Stromal cell of bone marrow (primary cell): ENCODE measurements around the gene NECTIN1.
A peak's percentile ranks its signal among the peaks of the same experiment; 100 is the strongest.

ENCODE experiments used
- DNase-seq: peaks from one replicate; pipeline ENCODE4 v3.0.0-alpha.2; 2012; ENCODE audit warnings: low read depth

Gene NECTIN1

DNA sequence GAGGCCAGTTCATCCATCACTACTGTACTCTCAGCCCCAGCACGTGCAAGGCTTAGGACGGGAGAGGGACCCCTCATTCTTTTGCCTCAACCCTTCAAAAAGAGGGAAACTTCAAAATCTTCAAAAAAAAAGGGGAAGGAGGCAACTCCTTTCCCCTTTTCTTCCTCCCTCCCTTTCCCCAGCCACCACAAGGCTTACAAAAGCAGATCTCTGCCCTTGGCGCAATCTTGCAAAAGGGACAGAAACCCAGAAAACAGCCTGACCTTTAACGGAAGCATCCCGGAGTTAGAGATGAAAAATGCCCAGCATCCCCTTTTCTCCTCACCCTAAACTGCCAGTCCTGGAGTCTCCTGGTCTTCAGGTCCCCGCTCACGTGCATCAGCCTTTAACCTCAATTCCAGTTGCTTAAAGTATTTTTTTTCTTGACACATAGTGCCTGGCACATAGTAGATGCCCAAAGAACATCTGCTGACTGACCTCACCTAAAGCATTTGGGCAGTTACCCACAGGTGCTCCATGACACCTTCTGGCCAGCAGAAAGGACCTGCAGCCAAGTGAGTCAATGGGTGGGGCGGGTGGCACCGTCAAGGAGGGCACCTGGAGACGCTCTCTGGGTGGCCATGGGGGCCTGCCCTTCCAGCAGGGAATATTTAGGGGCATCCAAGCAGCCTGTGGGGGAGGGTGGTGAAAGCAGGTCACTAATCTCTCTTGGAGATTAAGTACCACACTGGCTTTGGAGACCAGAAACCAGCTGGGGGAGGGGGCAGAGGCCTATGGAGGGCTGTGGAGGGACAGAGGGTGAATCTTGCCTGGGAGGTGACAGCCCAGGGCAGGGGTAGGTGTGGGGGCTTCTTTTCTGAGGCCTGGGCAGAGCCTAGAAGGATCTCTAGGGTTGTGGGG is 16.3 kb downstream of the NECTIN1 start:
- no peak for DNase-seq

- no peak for DNase-seq
Observed at GRCh38 chr11:119712006-119712405, 17.0 kb downstream of the NECTIN1 start.

GRCh38 chr11:119711476-119711875 is 17.5 kb downstream of the NECTIN1 start:
- no peak for DNase-seq

DNA sequence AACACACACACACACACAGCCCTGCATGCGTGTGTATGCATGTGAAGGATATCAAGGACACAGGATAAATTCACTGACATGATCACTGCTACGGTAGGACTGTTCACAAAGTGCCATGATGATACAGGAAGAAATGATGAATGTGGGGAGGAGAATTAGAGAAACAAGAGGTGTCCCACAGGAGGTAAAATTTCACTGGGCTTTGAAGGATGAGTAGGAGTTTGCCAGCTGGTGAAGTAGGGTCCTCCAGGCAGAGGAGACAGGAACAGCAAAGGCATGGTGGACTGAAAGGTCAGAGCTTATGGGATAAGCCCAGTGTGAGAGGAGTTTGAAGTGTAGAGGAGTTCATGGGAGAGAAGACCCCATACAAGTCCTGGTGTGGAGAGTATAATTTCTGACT is 18.6 kb downstream of the NECTIN1 start:
- DNase-seq, result no peak

GRCh38 chr11:119709638-119710346 is 19.2 kb downstream of the NECTIN1 start:
- peak; percentile 26 for DNase-seq

GRCh38 chr11:119709171-119709570 is 19.8 kb downstream of the NECTIN1 start:
- no peak for DNase-seq

DNA sequence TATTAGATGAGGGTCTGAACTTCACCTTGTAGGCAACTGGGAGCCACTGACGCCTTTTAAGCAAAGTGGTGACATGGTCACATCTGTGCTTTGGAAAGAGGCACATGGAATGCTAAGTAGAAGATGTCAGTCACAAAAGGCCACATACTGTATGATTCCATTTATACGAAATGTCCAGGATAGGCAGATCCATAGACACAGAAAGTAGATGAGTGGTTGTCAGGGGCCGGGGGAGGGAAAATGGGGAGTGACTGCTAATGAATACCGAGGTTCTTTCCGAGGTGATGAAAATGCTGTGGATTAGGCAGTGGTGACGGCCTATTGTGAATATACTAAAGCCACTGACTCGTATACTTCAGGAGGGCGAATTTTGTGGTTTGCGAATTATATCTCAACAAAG is 20.6 kb downstream of the NECTIN1 start:
- DNase-seq, result no peak

DNA sequence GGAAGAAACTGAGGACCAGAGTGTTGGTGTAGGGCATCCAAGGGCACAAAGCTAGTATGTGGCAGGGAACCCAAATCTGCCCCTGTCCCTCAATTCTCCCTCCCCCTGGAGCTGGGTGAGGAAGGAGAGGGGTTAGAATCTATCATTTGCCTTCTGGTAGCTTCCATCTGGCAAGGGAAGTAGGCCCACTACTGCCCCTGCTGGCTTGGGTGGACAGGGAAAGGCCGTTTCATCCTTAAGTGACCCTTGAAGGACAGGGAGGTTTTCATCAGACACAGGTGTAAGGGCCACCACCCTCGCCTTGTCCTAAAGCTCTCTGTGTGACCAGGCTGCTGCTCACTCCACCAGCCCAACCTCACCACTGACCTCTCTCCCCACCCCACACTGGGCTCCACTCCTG is 22.1 kb downstream of the NECTIN1 start:
- DNase-seq, result no peak

GRCh38 chr11:119706029-119706428 is 23.0 kb downstream of the NECTIN1 start:
- DNase-seq, result no peak

DNA sequence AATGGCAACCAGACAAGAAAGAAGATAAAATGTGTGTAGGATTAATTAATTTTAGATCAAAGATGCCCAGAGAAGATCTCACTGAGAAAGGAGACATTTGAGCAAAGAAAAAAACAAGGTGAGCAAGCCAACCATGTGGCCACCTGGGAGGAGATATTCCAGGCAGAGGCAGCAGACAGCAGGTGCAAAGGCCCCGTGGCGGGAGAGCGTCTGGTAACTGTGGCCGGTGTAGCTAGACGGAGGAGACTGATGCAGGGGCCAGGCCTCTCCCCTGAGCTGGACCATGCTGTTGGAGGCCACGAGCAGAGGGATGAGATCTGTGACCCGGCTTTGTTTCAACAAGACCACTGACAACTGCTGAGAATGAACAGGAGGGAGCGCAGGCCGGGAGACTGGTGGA is 23.6 kb downstream of the NECTIN1 start:
- no peak for DNase-seq

GRCh38 chr11:119704849-119705248 is 24.2 kb downstream of the NECTIN1 start:
- DNase-seq, result no peak

GRCh38 chr11:119701591-119702549 is 27.1 kb downstream of the NECTIN1 start:
- no peak for DNase-seq

- no peak for DNase-seq
Observed at GRCh38 chr11:119700536-119701346, 28.3 kb downstream of the NECTIN1 start.

GRCh38 chr11:119700030-119700429 is 29.0 kb downstream of the NECTIN1 start:
- DNase-seq, result no peak

GRCh38 chr11:119699227-119699626 is 29.8 kb downstream of the NECTIN1 start:
- peak; percentile 17 for DNase-seq

- no peak for DNase-seq
Observed at GRCh38 chr11:119697882-119698281, 31.1 kb downstream of the NECTIN1 start.

GRCh38 chr11:119697445-119697844 is 31.6 kb downstream of the NECTIN1 start:
- no peak for DNase-seq

DNA sequence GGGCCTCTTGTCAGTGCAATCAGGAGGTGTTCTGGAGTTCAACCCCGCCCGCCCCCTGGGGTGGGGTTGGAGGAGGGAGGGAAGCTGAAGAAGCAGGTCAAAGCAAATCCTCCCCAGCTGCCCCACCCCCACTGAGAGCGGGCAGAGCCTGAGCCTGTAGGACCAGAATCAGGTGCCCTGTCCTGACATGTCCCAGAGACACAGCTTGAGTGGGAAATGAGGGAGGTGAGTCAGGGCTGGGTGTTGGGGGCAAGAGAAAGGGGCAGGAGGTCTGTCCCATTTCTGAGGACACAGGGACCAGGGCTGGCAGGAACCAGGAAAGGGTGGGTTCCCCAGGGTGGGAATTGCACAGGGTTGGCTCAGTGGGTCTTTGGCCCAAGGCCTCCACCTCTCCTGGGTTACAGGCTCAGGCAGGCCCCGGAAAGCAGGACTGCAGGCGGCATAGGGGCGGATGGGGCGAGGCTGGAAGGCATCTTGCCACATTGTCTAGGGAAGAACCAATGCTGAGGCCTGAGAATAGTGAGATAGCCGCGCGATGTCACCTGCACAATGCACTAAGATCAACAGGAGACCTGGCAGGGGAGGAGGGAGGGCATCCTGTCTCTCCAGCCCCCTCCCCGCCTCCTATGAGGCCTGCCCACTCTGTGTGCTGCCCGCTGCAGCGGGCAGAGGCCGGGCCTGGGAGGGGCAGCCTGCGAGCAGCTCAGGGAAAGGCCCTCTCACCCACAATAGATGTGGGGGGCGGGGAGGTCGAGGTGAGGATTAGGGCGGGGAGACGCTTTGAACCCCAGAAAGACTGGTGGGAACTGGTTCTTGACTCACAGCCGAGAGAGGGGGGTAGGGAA is 32.4 kb downstream of the NECTIN1 start:
- no peak for DNase-seq

DNA sequence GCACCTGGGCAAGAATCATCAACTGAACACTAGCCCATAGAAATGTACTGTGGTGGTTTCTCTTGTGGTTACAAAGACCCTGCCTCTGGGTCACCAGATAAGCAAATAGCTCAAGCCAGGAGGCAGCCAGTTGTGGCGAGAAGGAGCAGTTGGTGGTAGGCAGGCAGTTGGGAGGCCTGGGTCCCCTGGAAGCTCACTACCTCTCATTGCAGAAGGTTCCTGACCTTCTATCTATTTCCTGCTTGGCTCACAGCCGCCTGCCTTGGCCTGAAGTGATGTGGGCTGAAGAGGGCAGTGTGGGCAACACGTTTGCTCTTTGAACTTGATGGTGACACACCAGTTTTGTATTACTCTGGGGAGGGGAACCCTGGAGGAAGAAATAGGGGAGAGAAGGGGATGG is 34.7 kb downstream of the NECTIN1 start:
- DNase-seq, result no peak

GRCh38 chr11:119693253-119693815 is 35.7 kb downstream of the NECTIN1 start:
- no peak for DNase-seq
